Naive thymus-derived CD8-positive, alpha-beta T cell (primary cell): Measurements from ENCODE around the gene ISG20L2. TPM values are rescaled to one million over a fixed set of nuclear protein-coding genes. Genes with fewer than 3 reads are reported as not detected.

Experiments used
- ATAC-seq, 2 donors: fragments of 150-1000 bp; cut with Tn5 transposase in 1 of 2; sonication (Bioruptor Pico), chemical (Tn5 transposase) in 1 of 2; 1 replicate in 1 of 2; 2 replicates in 1 of 2; pipeline ENCODE4 v1.10.0; 2021; ENCODE audit warnings: mild to moderate bottlenecking in 2 of 2, moderate library complexity in 2 of 2
- POLR2A ChIA-PET: fragments of 350-600 bp; sonication (Branson Sonifier 250); formaldehyde crosslinking; loops from one replicate; lab custom pipeline; 2021; ENCODE audit warnings: antibody characterized with exemption; lab: Charles Lee
- DNase-seq, 10 donors: peaks; one replicate each; pipeline versions ENCODE4 v3.0.0 to v3.0.0-alpha.2; 2020 to 2022
- H3K27ac Mint-ChIP-seq, 10 donors: one replicate each; pipeline ENCODE4 v1.8.0; 2020 to 2022; ENCODE audit warnings: mild to moderate bottlenecking in 10 of 10, mixed read lengths in 10 of 10, moderate library complexity in 4 of 10, inconsistent platforms in 1 of 10
- H3K27me3 Mint-ChIP-seq, 5 donors: one replicate each; pipeline ENCODE4 v1.8.0; 2021 to 2022; ENCODE audit warnings: mixed read lengths in 5 of 5
- H3K36me3 Mint-ChIP-seq, 3 donors: one replicate each; pipeline ENCODE4 v1.8.0; 2020 to 2022; ENCODE audit warnings: mixed read lengths in 3 of 3, mild to moderate bottlenecking in 2 of 3, inconsistent platforms in 1 of 3
- H3K4me1 Mint-ChIP-seq, 4 donors: one replicate each; pipeline ENCODE4 v1.8.0; 2021 to 2022; ENCODE audit warnings: mixed read lengths in 4 of 4
- H3K4me3 Mint-ChIP-seq, 10 donors: one replicate each; pipeline ENCODE4 v1.8.0; 2020 to 2022; ENCODE audit warnings: mild to moderate bottlenecking in 10 of 10, mixed read lengths in 10 of 10, moderate library complexity in 6 of 10, inconsistent platforms in 1 of 10
- H3K9me3 Mint-ChIP-seq, 9 donors: one replicate each; pipeline ENCODE4 v1.8.0; 2020 to 2022; ENCODE audit warnings: mixed read lengths in 9 of 9, mild to moderate bottlenecking in 3 of 9, inconsistent platforms in 1 of 9, moderate library complexity in 1 of 9
- polyA plus RNA-seq, 3 donors: library from polyadenylated mRNA; unstranded; fragments of 300-500 nt; fragmentation: Illumina TruSeq; gene quantifications; one replicate each; pipeline ENCODE4 v1.2.3, GENCODE V29; 2021
- total RNA-seq, 8 experiments: library from RNA in 2 of 8; stranded (reverse) in 2 of 8; gene quantifications; one replicate each; pipeline ENCODE4 v1.2.3 and lab custom pipeline; 2021 to 2026

Gene ISG20L2, protein sequence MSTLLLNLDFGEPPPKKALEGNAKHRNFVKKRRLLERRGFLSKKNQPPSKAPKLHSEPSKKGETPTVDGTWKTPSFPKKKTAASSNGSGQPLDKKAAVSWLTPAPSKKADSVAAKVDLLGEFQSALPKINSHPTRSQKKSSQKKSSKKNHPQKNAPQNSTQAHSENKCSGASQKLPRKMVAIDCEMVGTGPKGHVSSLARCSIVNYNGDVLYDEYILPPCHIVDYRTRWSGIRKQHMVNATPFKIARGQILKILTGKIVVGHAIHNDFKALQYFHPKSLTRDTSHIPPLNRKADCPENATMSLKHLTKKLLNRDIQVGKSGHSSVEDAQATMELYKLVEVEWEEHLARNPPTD
- total RNA-seq: 10 to 100 TPM; 45.0 to 50.3 TPM
- 10 to 100 TPM; 20.0 to 23.4 (median 20.7) TPM for polyA plus RNA-seq
- total RNA-seq (lab: John Stamatoyannopoulos, UW): 24.2 to 62.1 (median 41.8) reads per million in 6 experiments

DNA sequence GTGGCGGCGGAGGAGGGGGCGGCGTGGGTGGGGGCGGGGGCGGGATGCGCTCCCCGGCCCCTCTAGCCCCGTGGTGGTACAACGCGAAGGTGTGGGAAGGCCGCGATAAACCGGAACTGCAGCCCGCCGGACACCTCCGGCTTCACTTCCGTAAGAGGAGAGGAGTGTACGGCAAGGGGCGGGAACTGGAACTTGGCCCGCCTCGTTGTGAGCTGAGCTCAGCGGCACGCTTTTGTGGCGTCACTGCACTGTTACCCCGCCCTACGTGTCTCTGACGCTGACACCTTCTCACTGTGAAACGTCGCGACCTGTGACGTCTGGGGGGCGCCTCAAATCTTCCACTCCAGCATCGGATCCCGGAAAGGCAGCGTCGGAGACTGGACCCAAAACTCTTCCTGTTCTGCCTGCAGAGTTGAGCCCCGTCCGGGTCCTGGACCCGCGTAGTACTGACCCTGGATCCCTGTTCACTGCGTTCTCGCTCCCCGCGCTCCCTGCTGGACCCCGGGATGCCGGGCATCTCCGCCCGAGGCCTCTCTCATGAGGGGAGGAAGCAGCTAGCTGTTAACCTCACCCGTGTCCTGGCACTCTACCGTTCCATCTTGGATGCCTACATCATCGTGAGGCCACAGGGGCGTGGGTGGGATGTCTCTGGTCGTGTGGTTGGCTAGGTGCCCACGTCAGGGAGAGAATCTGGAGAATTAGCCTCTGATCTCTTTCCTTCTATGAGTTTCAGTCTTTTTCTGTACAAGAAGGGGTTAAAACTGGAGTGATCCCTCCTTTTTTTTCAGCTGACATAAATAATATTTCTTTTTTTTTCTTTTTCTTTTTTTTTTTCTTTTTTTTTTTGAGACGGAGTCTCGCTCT is at the start of gene ISG20L2:
Gene ISG20L2 (minus strand): TSS at position 168 of the 864 bp plus-strand sequence. CDS start 1,114 bp downstream, outside the sequence.
- POLR2A ChIA-PET: interaction anchor here (0.7 to 5.9 kb wide), 14 partner anchors 9 to 516 kb away, joined by 3 to 52 read pairs (median 8); partner anchors contain the start of genes CRABP2, HDGF, MEF2D and MRPL24
- no peak within 1 kb of the TSS for H3K4me3 Mint-ChIP-seq

DNA sequence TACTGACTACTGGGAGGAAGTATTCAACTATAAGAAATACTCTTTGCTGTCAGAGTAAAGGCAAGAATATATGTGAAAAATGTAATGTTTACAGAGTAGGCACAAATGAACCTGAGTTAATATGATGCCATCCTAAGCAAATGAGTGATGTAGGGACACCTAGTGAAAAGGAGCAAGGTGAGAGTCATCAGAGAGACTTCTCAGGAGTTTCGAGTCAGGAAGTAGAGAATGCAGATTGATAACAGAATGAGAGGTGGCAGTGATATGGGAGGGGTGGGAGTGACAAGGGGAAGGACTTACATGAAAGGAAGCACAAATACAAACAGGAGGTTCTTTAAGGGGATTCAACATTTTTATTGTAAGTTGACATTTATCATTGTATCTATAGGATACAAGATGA is 49.0 kb upstream of the ISG20L2 start:
- Mint-ChIP-seq H3K4me3 (peak overlapping the region in 5 of 10 donors; percentile 1 to 29 (median 16)), H3K27ac (peak overlapping the region; percentile 8 to 70 (median 52)), H3K9me3 (no peaks in the 10 kb centered on the region), H3K4me1 (peaks cover 27 to 62% (median 50%) of the 10 kb centered on the region in 4 donors), H3K36me3 (peaks cover 5 to 48% (median 9%) of the 10 kb centered on the region in 3 donors), H3K27me3 (no peaks in the 10 kb centered on the region)
- no peak for DNase-seq
- POLR2A ChIA-PET: no interaction called here
- peak in 1 of 2 donors; percentile 35 for ATAC-seq

More for the DNA sequence above, at the start of gene ISG20L2:
- Mint-ChIP-seq H3K36me3 (peaks cover under 1 to 23% (median 4%) of the 10 kb centered on the region in 3 donors), H3K27me3 (no peaks in the 10 kb centered on the region), H3K27ac (peak within 1 kb of the TSS in 5 of 10 donors; percentile 95 to 99 (median 98)), H3K4me1 (peaks cover 12 to 26% (median 19%) of the 10 kb centered on the region in 4 donors), H3K9me3 (no peaks in the 10 kb centered on the region)
- DNase-seq (peak; percentile 86 to 98 (median 95)), ATAC-seq (peak; percentile 87 to 92)

DNA sequence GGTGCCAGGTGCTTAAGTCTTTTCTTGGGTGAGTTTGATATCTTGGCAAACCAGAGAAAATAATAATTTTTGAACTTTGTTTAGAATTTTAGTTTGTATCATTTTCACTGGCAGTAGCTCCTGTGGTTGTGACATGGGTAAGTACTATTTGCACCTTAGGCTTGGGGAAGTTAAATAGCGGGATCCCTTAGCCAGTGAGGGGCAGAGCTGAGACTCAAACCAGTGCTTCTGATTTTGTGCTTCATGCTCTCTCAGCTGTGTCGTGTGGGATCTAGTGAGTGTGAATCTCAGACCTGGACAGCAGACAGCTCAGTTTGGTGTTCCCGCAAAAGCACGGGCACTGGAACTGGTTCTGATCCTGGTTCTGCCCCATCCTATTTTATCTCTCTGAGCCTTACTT is 48.4 kb upstream of the ISG20L2 start:
- H3K27me3 Mint-ChIP-seq: no peaks in the 10 kb centered on the region
- peak overlapping the region in 1 of 10 donors; percentile 65 for H3K4me3 Mint-ChIP-seq
- DNase-seq: no peak
- ATAC-seq: no peak
- peaks cover 27 to 63% (median 55%) of the 10 kb centered on the region in 4 donors for H3K4me1 Mint-ChIP-seq
- peak overlapping the region in 9 of 10 donors; percentile 1 to 70 (median 14) for H3K27ac Mint-ChIP-seq
- no peaks in the 10 kb centered on the region for H3K9me3 Mint-ChIP-seq
- POLR2A ChIA-PET: no interaction called here
- H3K36me3 Mint-ChIP-seq: peaks cover 5 to 48% (median 5%) of the 10 kb centered on the region in 3 donors

DNA sequence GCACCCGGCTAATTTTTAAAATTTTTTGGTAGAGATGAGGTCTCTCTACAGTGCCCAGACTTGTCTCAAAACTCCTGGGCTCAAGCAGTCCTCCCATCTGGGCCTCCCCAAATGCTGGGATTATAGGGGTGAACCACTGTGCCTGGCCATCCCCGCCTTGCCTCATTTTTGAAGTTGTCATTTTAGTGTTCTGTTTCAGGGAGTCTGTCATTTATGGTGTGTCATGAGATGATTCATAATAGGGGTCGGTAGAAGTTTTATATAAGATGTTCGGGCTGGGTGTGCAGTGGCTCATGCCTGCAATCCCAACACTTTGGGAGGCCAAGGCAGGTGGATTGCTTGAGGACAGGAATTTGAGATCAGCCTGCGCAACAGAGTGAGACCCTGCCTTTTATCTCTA is 47.2 kb upstream of the ISG20L2 start:
- Mint-ChIP-seq H3K27me3 (no peaks in the 10 kb centered on the region), H3K4me3 (peak overlapping the region in 2 of 10 donors; percentile 1 to 31), H3K36me3 (peaks cover 0 to 43% (median 4%) of the 10 kb centered on the region in 3 donors), H3K4me1 (peaks cover 27 to 60% (median 58%) of the 10 kb centered on the region in 4 donors), H3K9me3 (no peaks in the 10 kb centered on the region), H3K27ac (peak overlapping the region in 6 of 10 donors; percentile 15 to 75 (median 44))
- no peak for DNase-seq
- ATAC-seq: no peak
- POLR2A ChIA-PET: interaction anchor here (0.7 kb wide), 1 partner anchor 1047 kb away, joined by 6 read pairs; no protein-coding TSS in a partner anchor

DNA sequence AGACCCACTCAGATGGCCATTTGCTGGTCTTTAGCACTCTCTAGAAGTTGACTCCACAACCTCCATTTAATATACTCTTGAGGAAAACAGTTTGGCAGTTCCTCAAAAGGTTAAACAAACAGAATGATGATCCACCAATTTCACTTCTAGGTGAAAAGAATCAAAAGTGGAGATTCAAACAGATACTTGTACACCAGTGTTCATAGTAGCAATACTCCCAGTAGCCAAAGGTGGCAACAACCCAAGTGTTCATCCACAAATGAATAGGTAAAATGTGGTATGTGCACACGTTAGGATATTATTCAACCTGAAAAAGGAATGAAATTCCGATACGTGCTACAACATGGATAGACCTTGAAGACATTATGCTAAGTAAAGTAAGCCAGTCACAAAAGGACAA is 45.0 kb upstream of the ISG20L2 start:
- Mint-ChIP-seq H3K4me1 (peaks cover 37 to 78% (median 77%) of the 10 kb centered on the region in 4 donors), H3K4me3 (peak overlapping the region in 1 of 10 donors; percentile 18), H3K27me3 (no peaks in the 10 kb centered on the region), H3K27ac (peak overlapping the region in 3 of 10 donors; percentile 10 to 39 (median 38)), H3K36me3 (peaks cover 0 to 51% (median 8%) of the 10 kb centered on the region in 3 donors), H3K9me3 (no peaks in the 10 kb centered on the region)
- DNase-seq (no peak), ATAC-seq (peak; percentile 36 to 40)
- POLR2A ChIA-PET: no interaction called here

DNA sequence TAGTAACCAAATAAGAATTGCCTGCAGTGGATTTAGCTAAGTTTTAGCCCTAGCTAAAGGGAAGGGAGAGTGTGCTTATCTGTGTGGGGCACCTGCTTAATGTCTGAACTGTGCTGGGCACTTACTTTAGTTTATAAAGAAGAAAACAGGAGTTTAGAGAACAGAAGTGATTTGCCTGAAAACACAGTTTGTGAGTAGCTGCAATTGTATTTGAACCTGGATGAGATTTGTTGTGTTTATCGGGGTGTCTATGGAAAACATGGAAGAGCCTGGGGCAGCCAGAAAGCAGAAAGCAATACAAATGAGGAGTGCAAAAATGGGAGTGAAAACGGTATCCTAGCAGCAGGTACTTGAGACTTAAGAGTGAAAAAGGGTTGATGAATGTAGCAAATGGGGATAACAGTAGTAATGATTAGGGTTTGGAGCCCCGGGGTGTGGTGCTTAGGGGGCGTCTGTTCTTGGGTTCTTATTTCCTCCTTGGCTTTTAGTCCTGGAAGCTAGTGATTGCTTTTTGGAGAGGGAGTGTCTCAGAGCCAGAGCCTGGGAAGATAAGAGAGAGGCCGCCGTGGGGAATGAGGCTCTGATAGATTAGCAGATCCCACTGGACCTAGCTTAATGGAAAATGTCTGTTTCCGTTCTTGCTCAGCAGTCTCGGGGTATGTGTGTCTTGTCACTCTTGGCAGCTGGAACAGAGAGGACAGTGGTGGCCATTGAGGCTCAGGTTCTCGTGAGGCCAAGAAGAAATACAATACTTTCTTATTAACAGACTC is 44.3 kb upstream of the ISG20L2 start:
- Mint-ChIP-seq H3K4me3 (peak overlapping the region in 1 of 10 donors; percentile 21), H3K4me1 (peaks cover 37 to 79% (median 76%) of the 10 kb centered on the region in 4 donors), H3K27ac (peak overlapping the region in 4 of 10 donors; percentile 3 to 40 (median 34)), H3K9me3 (no peaks in the 10 kb centered on the region), H3K36me3 (peaks cover 0 to 46% (median 8%) of the 10 kb centered on the region in 3 donors), H3K27me3 (no peaks in the 10 kb centered on the region)
- ATAC-seq: no peak
- POLR2A ChIA-PET: interaction anchor here (0.8 kb wide), 1 partner anchor 44 kb away, joined by 3 read pairs; the partner anchor contains the start of gene SH2D2A
- DNase-seq: no peak

DNA sequence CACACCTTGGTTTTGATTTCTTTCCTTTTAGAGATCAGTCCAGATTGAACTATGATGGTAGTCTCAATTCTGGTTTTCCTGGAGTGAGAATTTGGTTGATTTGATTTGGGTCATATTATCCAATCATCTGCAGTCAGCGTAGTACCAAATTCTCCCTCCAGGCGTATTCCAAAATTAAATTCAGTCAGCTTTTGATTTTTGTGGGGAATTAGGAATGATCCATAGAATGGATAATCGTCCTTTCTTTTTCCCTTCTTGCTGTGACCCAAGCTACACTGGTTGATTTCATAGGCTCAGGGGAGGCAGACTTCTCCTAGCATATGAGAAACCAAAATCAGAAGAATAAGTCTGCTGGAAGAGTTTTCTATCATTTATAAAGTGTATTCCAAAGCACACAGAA is 43.7 kb upstream of the ISG20L2 start:
- no peaks in the 10 kb centered on the region for H3K9me3 Mint-ChIP-seq
- DNase-seq: no peak
- H3K27me3 Mint-ChIP-seq: no peaks in the 10 kb centered on the region
- POLR2A ChIA-PET: interaction anchor here (0.5 to 0.8 kb wide), 3 partner anchors 44 to 389 kb away, joined by 3 read pairs; partner anchors contain the start of gene SH2D2A
- no peak for ATAC-seq
- H3K4me1 Mint-ChIP-seq: peaks cover 32 to 72% (median 69%) of the 10 kb centered on the region in 4 donors
- H3K4me3 Mint-ChIP-seq: no peak overlapping the region
- H3K36me3 Mint-ChIP-seq: peaks cover 0 to 44% (median 8%) of the 10 kb centered on the region in 3 donors
- peak overlapping the region in 2 of 10 donors; percentile 28 to 72 for H3K27ac Mint-ChIP-seq

DNA sequence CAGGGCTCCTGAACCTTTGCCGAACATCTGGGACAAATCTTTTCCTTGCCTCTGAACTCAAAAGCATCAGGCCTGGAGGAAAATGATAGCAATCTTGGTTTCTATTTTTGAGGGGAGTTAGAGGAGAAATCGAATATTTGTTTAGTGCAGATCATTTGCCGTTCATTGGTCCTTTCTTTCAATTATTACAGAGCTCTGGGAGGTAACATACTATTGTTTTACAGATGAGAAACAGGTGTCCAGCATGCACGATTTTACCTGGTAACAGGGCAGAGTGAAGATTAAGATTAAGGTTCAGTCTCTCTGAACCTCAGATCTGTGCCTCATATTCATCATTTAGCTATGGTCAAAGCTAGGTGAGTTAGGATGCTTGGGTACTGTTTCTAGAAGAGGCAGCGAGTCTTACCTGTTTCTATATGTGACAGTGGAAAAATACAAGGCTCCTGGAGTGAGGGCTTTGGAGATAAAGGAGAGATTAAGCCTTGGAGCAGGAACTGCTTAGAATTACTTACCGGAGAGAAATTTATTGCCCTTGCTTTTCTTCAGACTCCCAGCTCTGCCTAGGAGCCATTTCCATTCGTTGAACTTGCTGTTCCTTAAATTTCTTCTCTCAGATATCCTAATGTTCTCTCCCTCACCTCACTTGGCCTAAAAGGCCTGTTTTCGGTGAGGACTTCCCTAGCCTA is 40.2 kb upstream of the ISG20L2 start:
- POLR2A ChIA-PET: interaction anchor here (0.8 to 4.6 kb wide), 5 partner anchors 16 to 43 kb away, joined by 3 to 104 read pairs (median 35); partner anchors contain the start of genes HDGF, ISG20L2, METTL25B and MRPL24

DNA sequence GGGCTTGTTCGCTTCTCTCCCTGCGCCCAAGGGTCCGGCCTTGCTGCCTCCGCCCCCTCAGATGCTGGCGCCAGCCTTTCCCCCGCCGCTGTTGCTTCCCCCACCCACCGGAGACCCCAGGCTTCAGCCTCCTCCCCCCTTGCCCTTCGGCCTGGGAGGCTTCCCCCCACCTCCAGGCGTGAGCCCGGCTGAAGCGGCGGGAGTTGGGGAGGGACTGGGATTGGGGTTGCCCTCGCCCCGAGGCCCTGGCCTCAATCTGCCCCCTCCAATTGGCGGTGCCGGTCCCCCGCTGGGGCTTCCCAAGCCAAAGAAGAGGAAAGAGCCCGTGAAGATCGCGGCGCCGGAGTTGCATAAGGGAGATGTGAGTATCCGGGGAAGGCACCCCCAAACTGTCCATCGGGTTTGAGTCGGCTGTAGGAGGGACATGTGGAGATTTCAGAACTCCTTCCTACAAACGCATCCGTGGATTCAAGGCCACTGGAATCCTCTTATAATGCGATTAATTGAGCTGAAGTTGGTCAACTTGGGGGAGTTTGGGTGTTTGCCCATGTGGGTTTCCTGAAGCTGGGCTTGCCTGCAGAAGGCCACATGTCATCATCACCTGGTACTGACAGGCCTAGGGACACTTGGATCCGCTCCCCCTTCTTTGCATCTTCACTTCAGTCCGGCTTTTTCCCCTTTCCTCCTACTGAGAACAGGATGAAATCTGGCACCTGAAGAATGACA is 39.5 kb upstream of the ISG20L2 start:
- H3K9me3 Mint-ChIP-seq: no peaks in the 10 kb centered on the region
- H3K4me3 Mint-ChIP-seq: no peak overlapping the region
- H3K27me3 Mint-ChIP-seq: no peaks in the 10 kb centered on the region
- ATAC-seq (peak in 1 of 2 donors; percentile 10), DNase-seq (peak in 6 of 10 donors; percentile 20 to 38 (median 28))
- POLR2A ChIA-PET: interaction anchor here (0.8 to 4.6 kb wide), 11 partner anchors 10 to 485 kb away, joined by 3 to 104 read pairs (median 4); partner anchors contain the start of genes CRABP2, HDGF, ISG20L2 and METTL25B
- peaks cover 29 to 48% (median 45%) of the 10 kb centered on the region in 4 donors for H3K4me1 Mint-ChIP-seq
- H3K27ac Mint-ChIP-seq: peak overlapping the region in 1 of 10 donors; percentile 71
- peaks cover 0 to 31% (median 5%) of the 10 kb centered on the region in 3 donors for H3K36me3 Mint-ChIP-seq

More for the DNA sequence above, 40.2 kb upstream of the ISG20L2 start:
- Mint-ChIP-seq H3K9me3 (no peaks in the 10 kb centered on the region), H3K4me1 (peaks cover 34 to 55% (median 52%) of the 10 kb centered on the region in 4 donors), H3K36me3 (peaks cover 0 to 37% (median 8%) of the 10 kb centered on the region in 3 donors), H3K27me3 (no peaks in the 10 kb centered on the region), H3K27ac (peak overlapping the region in 2 of 10 donors; percentile 60 to 71), H3K4me3 (no peak overlapping the region)
- ATAC-seq: no peak
- DNase-seq: no peak
